ENCODE measurements around the gene LAMTOR5.

LAMTOR5 gene

DNA sequence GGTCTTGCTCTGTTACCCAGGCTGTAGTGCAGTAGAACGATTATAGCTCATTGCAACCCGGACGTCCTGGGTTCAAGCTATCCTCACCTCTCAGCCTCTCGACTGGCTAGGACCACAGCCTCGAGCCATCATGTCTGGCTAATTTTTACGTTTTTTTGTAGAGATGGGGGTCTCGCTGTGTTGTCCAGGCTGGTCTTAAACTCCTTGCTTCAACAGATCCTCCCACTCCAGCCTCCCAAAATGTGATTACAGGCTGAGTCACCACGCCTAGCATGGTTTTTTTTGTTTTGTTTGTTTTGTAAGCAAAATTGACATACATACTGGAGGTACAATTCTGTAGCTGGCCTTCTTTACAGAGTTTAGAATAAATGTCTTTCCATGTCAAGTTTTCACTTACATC, 994 bp upstream of the LAMTOR5 start:
- TF ChIP-seq ZBTB7A (IDR thresholded peaks at IDR 0.05; ENCODE audit: low read depth) (no peak), RAD21 (IDR thresholded peaks at IDR 0.05; ENCODE audit: low read depth) (no peak), EP300 (IDR thresholded peaks at IDR 0.05; ENCODE audit: borderline replicate concordance) (no peak)

DNA sequence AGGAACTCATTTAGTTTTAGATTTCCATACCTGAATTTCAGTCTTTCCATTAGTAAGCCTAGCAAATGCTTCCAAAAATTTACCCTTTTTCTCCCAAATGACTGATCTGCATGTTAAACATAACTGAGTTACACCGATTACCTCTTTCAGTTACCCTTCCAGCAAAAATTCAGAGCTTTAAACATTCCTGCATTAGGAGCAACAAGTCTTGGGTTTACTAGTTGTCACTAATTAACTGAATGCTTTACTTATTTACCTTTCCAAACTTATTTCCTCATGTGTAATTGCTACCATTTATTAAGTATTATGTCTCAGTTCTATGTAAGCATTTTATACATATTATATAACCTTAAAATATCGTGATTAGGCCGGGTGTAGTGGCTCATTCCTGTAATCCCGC, 3.1 kb downstream of the LAMTOR5 start:
- no peak for TF ChIP-seq FOXM1 (IDR thresholded peaks at IDR 0.05; ENCODE audit: borderline replicate concordance, low read depth)
- no peak for TF ChIP-seq TCF12 (IDR thresholded peaks at IDR 0.05; ENCODE audit: low read depth)
- no peak for TF ChIP-seq ZBTB7A (IDR thresholded peaks at IDR 0.05; ENCODE audit: low read depth)
- TF ChIP-seq, protein P1, sequence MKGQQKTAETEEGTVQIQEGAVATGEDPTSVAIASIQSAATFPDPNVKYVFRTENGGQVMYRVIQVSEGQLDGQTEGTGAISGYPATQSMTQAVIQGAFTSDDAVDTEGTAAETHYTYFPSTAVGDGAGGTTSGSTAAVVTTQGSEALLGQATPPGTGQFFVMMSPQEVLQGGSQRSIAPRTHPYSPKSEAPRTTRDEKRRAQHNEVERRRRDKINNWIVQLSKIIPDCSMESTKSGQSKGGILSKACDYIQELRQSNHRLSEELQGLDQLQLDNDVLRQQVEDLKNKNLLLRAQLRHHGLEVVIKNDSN (IDR thresholded peaks at IDR 0.05), result no peak
- TF ChIP-seq TAF1 (IDR thresholded peaks at IDR 0.05; ENCODE audit: low read depth), result no peak
- no peak for TF ChIP-seq EP300 (IDR thresholded peaks at IDR 0.05; ENCODE audit: borderline replicate concordance)
- TF ChIP-seq CEBPB (IDR thresholded peaks at IDR 0.05), result no peak
- no peak for TF ChIP-seq NFIC (IDR thresholded peaks at IDR 0.05)
- TF ChIP-seq EGR1 (IDR thresholded peaks at IDR 0.05), result no peak
- TF ChIP-seq, protein P2, sequence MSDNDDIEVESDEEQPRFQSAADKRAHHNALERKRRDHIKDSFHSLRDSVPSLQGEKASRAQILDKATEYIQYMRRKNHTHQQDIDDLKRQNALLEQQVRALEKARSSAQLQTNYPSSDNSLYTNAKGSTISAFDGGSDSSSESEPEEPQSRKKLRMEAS (IDR thresholded peaks at IDR 0.05), result no peak
- no peak for TF ChIP-seq YY1 (IDR thresholded peaks at IDR 0.05; ENCODE audit: low read depth)
- TF ChIP-seq, protein P3, sequence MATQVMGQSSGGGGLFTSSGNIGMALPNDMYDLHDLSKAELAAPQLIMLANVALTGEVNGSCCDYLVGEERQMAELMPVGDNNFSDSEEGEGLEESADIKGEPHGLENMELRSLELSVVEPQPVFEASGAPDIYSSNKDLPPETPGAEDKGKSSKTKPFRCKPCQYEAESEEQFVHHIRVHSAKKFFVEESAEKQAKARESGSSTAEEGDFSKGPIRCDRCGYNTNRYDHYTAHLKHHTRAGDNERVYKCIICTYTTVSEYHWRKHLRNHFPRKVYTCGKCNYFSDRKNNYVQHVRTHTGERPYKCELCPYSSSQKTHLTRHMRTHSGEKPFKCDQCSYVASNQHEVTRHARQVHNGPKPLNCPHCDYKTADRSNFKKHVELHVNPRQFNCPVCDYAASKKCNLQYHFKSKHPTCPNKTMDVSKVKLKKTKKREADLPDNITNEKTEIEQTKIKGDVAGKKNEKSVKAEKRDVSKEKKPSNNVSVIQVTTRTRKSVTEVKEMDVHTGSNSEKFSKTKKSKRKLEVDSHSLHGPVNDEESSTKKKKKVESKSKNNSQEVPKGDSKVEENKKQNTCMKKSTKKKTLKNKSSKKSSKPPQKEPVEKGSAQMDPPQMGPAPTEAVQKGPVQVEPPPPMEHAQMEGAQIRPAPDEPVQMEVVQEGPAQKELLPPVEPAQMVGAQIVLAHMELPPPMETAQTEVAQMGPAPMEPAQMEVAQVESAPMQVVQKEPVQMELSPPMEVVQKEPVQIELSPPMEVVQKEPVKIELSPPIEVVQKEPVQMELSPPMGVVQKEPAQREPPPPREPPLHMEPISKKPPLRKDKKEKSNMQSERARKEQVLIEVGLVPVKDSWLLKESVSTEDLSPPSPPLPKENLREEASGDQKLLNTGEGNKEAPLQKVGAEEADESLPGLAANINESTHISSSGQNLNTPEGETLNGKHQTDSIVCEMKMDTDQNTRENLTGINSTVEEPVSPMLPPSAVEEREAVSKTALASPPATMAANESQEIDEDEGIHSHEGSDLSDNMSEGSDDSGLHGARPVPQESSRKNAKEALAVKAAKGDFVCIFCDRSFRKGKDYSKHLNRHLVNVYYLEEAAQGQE (IDR thresholded peaks at IDR 0.05; ENCODE audit: low read depth), result no peak

DNA sequence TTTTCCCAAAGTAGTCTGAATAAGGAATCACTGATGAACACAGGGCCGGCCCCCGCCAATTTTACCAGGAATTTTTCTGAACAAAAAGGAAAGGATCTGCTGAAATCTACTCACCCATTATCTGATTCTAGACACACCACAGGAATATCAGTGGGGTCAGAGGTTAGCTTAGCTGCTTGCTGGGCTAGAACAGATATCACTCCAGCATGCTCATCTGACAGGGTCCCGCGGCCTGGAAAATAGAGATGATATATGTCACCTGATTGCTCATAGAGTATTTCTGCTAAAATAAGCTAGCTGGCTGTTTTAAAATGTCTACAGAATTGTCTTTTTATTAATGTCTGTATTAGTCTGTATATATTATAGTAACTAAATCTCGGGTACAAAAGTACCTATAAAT, 3.7 kb downstream of the LAMTOR5 start:
- TF ChIP-seq, protein P3 (IDR thresholded peaks at IDR 0.05; ENCODE audit: low read depth), result no peak
- TF ChIP-seq, protein P2 (IDR thresholded peaks at IDR 0.05), result no peak
- TF ChIP-seq, protein P1 (IDR thresholded peaks at IDR 0.05), result no peak
- TF ChIP-seq EGR1 (IDR thresholded peaks at IDR 0.05) (no peak), CEBPB (IDR thresholded peaks at IDR 0.05) (no peak), ZBTB7A (IDR thresholded peaks at IDR 0.05; ENCODE audit: low read depth) (no peak), EP300 (IDR thresholded peaks at IDR 0.05; ENCODE audit: borderline replicate concordance) (no peak), TAF1 (IDR thresholded peaks at IDR 0.05; ENCODE audit: low read depth) (no peak), CREB1 (IDR thresholded peaks at IDR 0.05; ENCODE audit: low read depth) (no peak), TEAD4 (IDR thresholded peaks at IDR 0.05) (no peak), FOXM1 (IDR thresholded peaks at IDR 0.05; ENCODE audit: borderline replicate concordance, low read depth) (no peak), RAD21 (IDR thresholded peaks at IDR 0.05; ENCODE audit: low read depth) (no peak), YY1 (IDR thresholded peaks at IDR 0.05; ENCODE audit: low read depth) (no peak), TCF12 (IDR thresholded peaks at IDR 0.05; ENCODE audit: low read depth) (no peak), NFIC (IDR thresholded peaks at IDR 0.05) (no peak)

DNA sequence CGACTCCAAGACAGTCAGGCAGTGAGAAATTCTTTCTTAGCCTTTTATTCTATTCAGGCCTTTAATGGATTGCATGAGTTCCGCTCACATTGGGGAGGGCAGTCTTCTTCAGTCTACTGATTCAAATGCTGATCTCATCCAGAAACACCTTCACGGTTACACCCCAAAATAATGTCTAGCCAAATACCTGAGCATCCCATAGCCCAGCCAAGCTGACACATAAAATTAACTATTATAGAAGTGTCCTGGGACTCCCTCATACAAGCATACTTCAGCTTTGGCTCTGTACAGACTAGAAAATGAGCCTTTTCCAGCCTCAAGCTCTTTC, 13.0 kb downstream of the LAMTOR5 start:
- TF ChIP-seq, protein P1 (IDR thresholded peaks at IDR 0.05), result no peak
- no peak for TF ChIP-seq TCF12 (IDR thresholded peaks at IDR 0.05; ENCODE audit: low read depth)
- TF ChIP-seq CEBPB (IDR thresholded peaks at IDR 0.05), result no peak
- TF ChIP-seq, protein P3 (IDR thresholded peaks at IDR 0.05; ENCODE audit: low read depth), result no peak
- TF ChIP-seq, protein P2 (IDR thresholded peaks at IDR 0.05), result no peak
- no peak for TF ChIP-seq CREB1 (IDR thresholded peaks at IDR 0.05; ENCODE audit: low read depth)
- no peak for TF ChIP-seq NFIC (IDR thresholded peaks at IDR 0.05)
- TF ChIP-seq EP300 (IDR thresholded peaks at IDR 0.05; ENCODE audit: borderline replicate concordance), result no peak
- no peak for TF ChIP-seq TAF1 (IDR thresholded peaks at IDR 0.05; ENCODE audit: low read depth)

Data from Ishikawa (cell line).